ENCODE measurements around the gene UQCC2.
A peak's percentile ranks its signal among the peaks of the same experiment; 100 is the strongest.

The UQCC2 gene

DNA sequence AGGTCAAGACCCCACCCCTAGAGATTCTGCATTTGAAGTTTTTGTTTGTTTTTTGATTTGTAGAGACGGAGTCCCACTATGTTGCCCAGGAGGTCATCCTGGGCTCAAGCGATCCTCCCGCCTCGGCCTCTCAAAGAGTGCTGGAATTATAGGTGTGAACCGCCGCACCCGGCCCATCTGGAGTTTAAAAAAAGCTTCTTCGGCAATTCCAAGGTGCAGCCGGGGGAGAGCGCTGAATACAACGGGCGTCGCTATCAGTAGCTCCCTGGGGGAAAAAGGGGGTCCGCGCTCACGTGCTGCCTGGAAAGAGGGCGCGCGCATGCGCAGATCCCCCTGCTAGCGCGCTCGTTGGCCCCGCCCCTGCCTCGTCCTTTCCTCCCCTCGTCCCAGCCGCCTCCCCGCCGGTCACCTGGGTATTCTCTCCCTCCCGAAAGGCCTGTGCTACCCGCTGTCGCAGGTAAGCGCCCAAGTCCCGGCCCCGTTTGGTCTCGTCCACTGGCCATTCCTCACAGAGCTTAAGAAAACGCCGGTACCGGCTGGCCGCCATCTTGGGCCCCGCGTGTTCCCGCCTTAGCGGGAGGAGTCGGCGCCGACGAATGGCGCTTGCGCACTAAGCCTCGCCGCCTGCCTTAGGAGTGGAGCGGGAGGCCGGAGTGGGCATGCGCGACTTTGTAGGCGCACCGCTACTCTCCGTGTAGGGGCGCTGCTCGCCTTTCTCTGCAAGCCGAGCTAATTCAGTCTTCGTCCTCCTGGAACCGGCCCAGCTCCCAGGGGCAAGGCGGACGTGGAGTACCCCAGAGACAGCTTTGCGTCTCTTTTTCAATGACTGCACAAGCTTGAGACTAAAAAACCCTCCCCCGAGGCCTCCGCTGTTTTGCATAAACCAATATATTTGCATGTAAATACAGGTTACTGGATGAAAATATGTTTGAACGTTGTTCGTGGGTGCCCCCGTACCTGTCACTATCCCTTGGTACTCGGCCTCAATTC, at the start of gene UQCC2:
UQCC2 (minus strand) TSS at position 561 of the 990 bp plus-strand sequence; CDS start at position 547, 14 bp downstream.
- peak within 1 kb of the TSS; percentile 76 to 81 for H3K4me3 ChIP-seq (ENCODE audit: low read depth in 1 of 2, low read length in 2 of 2)
- peaks cover 0 to 5% of the 10 kb centered on the region in 2 donors for H3K36me3 ChIP-seq (ENCODE audit: control insufficient read depth in 1 of 2, insufficient read depth in 2 of 2, low read length in 2 of 2)
- peaks cover 7 to 18% of the 10 kb centered on the region in 2 donors for H3K4me1 ChIP-seq (ENCODE audit: control insufficient read depth in 1 of 2, insufficient read depth in 2 of 2, low read length in 2 of 2)
- no peaks in the 10 kb centered on the region for H3K9me3 ChIP-seq (ENCODE audit: control insufficient read depth in 1 of 2, low read length in 2 of 2)
- no peaks in the 10 kb centered on the region for H3K27me3 ChIP-seq (ENCODE audit: low read depth, low read length)
- peak within 1 kb of the TSS; percentile 92 for H3K27ac ChIP-seq (ENCODE audit: low read length)

- H3K9me3 ChIP-seq (ENCODE audit: control insufficient read depth in 1 of 2, low read length in 2 of 2) = no peaks in the 10 kb centered on the region
- no peaks in the 10 kb centered on the region for H3K36me3 ChIP-seq (ENCODE audit: control insufficient read depth in 1 of 2, insufficient read depth in 2 of 2, low read length in 2 of 2)
- H3K4me1 ChIP-seq (ENCODE audit: control insufficient read depth in 1 of 2, insufficient read depth in 2 of 2, low read length in 2 of 2) = peaks cover 0 to 17% of the 10 kb centered on the region in 2 donors
- no peaks in the 10 kb centered on the region for H3K27me3 ChIP-seq (ENCODE audit: low read depth, low read length)
- no peak overlapping the region for H3K4me3 ChIP-seq (ENCODE audit: low read depth in 1 of 2, low read length in 2 of 2)
- H3K27ac ChIP-seq (ENCODE audit: low read length) = no peak overlapping the region
Measured at GRCh38 chr6:33759887-33760629, 48.6 kb upstream of the UQCC2 start.

GRCh38 chr6:33758815-33759216, 47.3 kb upstream of the UQCC2 start:
- no peak overlapping the region for H3K27ac ChIP-seq (ENCODE audit: low read length)
- H3K27me3 ChIP-seq (ENCODE audit: low read depth, low read length) = no peaks in the 10 kb centered on the region
- H3K4me1 ChIP-seq (ENCODE audit: control insufficient read depth in 1 of 2, insufficient read depth in 2 of 2, low read length in 2 of 2) = peaks cover 0 to 17% of the 10 kb centered on the region in 2 donors
- H3K9me3 ChIP-seq (ENCODE audit: control insufficient read depth in 1 of 2, low read length in 2 of 2) = no peaks in the 10 kb centered on the region
- no peak overlapping the region for H3K4me3 ChIP-seq (ENCODE audit: low read depth in 1 of 2, low read length in 2 of 2)
- H3K36me3 ChIP-seq (ENCODE audit: control insufficient read depth in 1 of 2, insufficient read depth in 2 of 2, low read length in 2 of 2) = no peaks in the 10 kb centered on the region

GRCh38 chr6:33757906-33758305, 46.4 kb upstream of the UQCC2 start:
- no peaks in the 10 kb centered on the region for H3K36me3 ChIP-seq (ENCODE audit: control insufficient read depth in 1 of 2, insufficient read depth in 2 of 2, low read length in 2 of 2)
- no peak overlapping the region for H3K4me3 ChIP-seq (ENCODE audit: low read depth in 1 of 2, low read length in 2 of 2)
- no peak overlapping the region for H3K27ac ChIP-seq (ENCODE audit: low read length)
- H3K9me3 ChIP-seq (ENCODE audit: control insufficient read depth in 1 of 2, low read length in 2 of 2) = no peaks in the 10 kb centered on the region
- H3K4me1 ChIP-seq (ENCODE audit: control insufficient read depth in 1 of 2, insufficient read depth in 2 of 2, low read length in 2 of 2) = peaks cover 0 to 13% of the 10 kb centered on the region in 2 donors
- H3K27me3 ChIP-seq (ENCODE audit: low read depth, low read length) = no peaks in the 10 kb centered on the region

DNA sequence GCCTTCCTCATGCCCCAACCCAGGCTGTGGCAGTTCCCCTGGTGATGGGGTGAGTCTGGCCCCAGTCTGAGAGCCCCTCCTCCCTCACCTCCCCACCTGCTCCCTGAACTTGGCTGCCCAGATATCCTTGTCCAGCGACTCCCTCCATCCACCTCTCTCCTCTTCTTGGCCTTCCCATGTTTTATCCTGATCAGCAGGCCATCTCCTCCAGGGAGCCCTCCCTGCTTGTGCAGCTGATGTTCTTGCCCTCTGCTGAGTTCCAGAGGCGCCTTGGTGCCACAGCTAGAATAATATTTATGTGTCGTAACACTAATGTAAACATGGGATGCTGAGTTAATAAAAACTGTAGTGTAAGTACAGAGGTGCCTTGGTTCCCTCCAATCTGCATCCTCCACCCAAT, 45.6 kb upstream of the UQCC2 start:
- Histone ChIP-seq H3K9me3 (ENCODE audit: control insufficient read depth in 1 of 2, low read length in 2 of 2) (no peaks in the 10 kb centered on the region), H3K27ac (ENCODE audit: low read length) (no peak overlapping the region), H3K27me3 (ENCODE audit: low read depth, low read length) (no peaks in the 10 kb centered on the region)

GRCh38 chr6:33756211-33756954, 44.9 kb upstream of the UQCC2 start:
- H3K9me3 ChIP-seq (ENCODE audit: control insufficient read depth in 1 of 2, low read length in 2 of 2) = no peaks in the 10 kb centered on the region
- H3K27ac ChIP-seq (ENCODE audit: low read length) = no peak overlapping the region
- H3K27me3 ChIP-seq (ENCODE audit: low read depth, low read length) = no peaks in the 10 kb centered on the region
- no peaks in the 10 kb centered on the region for H3K36me3 ChIP-seq (ENCODE audit: control insufficient read depth in 1 of 2, insufficient read depth in 2 of 2, low read length in 2 of 2)
- peaks cover 0 to 4% of the 10 kb centered on the region in 2 donors for H3K4me1 ChIP-seq (ENCODE audit: control insufficient read depth in 1 of 2, insufficient read depth in 2 of 2, low read length in 2 of 2)
- no peak overlapping the region for H3K4me3 ChIP-seq (ENCODE audit: low read depth in 1 of 2, low read length in 2 of 2)

More for the DNA sequence above, 45.6 kb upstream of the UQCC2 start:
- Histone ChIP-seq H3K4me3 (ENCODE audit: low read depth in 1 of 2, low read length in 2 of 2) (no peak overlapping the region), H3K36me3 (ENCODE audit: control insufficient read depth in 1 of 2, insufficient read depth in 2 of 2, low read length in 2 of 2) (no peaks in the 10 kb centered on the region), H3K4me1 (ENCODE audit: control insufficient read depth in 1 of 2, insufficient read depth in 2 of 2, low read length in 2 of 2) (peaks cover 0 to 11% of the 10 kb centered on the region in 2 donors)

- H3K36me3 ChIP-seq (ENCODE audit: control insufficient read depth in 1 of 2, insufficient read depth in 2 of 2, low read length in 2 of 2) = no peaks in the 10 kb centered on the region
- no peak overlapping the region for H3K27ac ChIP-seq (ENCODE audit: low read length)
- no peaks in the 10 kb centered on the region for H3K9me3 ChIP-seq (ENCODE audit: control insufficient read depth in 1 of 2, low read length in 2 of 2)
- no peak overlapping the region for H3K4me3 ChIP-seq (ENCODE audit: low read depth in 1 of 2, low read length in 2 of 2)
- no peaks in the 10 kb centered on the region for H3K27me3 ChIP-seq (ENCODE audit: low read depth, low read length)
- no peaks in the 10 kb centered on the region for H3K4me1 ChIP-seq (ENCODE audit: control insufficient read depth in 1 of 2, insufficient read depth in 2 of 2, low read length in 2 of 2)
Measured at GRCh38 chr6:33755070-33755869, 43.8 kb upstream of the UQCC2 start.

DNA sequence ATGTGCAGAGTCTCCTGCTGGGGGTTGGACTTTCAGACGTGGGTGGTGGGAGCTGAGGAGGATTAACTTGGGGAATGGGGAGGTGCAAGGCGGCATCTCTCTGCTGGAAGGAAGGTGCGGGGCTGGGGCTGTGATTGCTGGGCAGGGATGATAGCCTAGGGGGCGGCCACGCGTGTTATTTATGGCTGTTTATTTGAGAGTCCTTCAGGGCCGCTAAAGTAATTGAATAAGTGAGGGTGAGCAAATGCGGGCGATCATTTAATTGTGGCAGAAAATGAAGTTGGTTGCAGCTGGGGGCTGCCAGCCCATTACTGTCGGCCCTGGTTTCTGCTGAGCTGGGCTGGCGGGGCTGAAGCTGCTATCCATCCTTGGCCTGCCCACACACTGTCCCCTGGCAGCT, 42.7 kb upstream of the UQCC2 start:
- Histone ChIP-seq H3K36me3 (ENCODE audit: control insufficient read depth in 1 of 2, insufficient read depth in 2 of 2, low read length in 2 of 2) (no peaks in the 10 kb centered on the region), H3K4me1 (ENCODE audit: control insufficient read depth in 1 of 2, insufficient read depth in 2 of 2, low read length in 2 of 2) (no peaks in the 10 kb centered on the region), H3K4me3 (ENCODE audit: low read depth in 1 of 2, low read length in 2 of 2) (no peak overlapping the region), H3K27me3 (ENCODE audit: low read depth, low read length) (no peaks in the 10 kb centered on the region), H3K27ac (ENCODE audit: low read length) (no peak overlapping the region), H3K9me3 (ENCODE audit: control insufficient read depth in 1 of 2, low read length in 2 of 2) (no peaks in the 10 kb centered on the region)

DNA sequence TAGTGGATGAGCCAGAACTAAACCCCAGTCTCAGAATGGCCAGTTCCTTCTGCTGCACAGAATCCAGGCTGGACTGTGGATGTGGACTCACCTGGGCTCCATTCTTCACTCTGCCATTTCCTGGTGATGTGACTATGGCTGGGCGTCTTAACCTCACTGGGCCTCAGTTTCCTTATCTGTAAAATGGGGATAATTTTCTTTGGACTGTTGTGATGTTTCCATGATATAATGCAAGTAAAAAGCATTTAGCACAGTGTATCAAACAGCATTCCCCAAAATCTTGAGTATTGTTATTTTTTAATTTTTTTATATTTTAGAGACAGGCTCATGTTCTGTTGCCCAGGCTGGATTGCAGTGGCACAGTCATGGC, 41.1 kb upstream of the UQCC2 start:
- no peaks in the 10 kb centered on the region for H3K27me3 ChIP-seq (ENCODE audit: low read depth, low read length)
- no peaks in the 10 kb centered on the region for H3K9me3 ChIP-seq (ENCODE audit: control insufficient read depth in 1 of 2, low read length in 2 of 2)
- peaks cover 0 to 3% of the 10 kb centered on the region in 2 donors for H3K4me1 ChIP-seq (ENCODE audit: control insufficient read depth in 1 of 2, insufficient read depth in 2 of 2, low read length in 2 of 2)
- no peak overlapping the region for H3K27ac ChIP-seq (ENCODE audit: low read length)
- H3K4me3 ChIP-seq (ENCODE audit: low read depth in 1 of 2, low read length in 2 of 2) = no peak overlapping the region
- H3K36me3 ChIP-seq (ENCODE audit: control insufficient read depth in 1 of 2, insufficient read depth in 2 of 2, low read length in 2 of 2) = no peaks in the 10 kb centered on the region

GRCh38 chr6:33751771-33752645, 40.5 kb upstream of the UQCC2 start:
- Histone ChIP-seq H3K4me1 (ENCODE audit: control insufficient read depth in 1 of 2, insufficient read depth in 2 of 2, low read length in 2 of 2) (peaks cover 0 to 3% of the 10 kb centered on the region in 2 donors), H3K4me3 (ENCODE audit: low read depth in 1 of 2, low read length in 2 of 2) (no peak overlapping the region), H3K27me3 (ENCODE audit: low read depth, low read length) (no peaks in the 10 kb centered on the region), H3K9me3 (ENCODE audit: control insufficient read depth in 1 of 2, low read length in 2 of 2) (no peaks in the 10 kb centered on the region), H3K27ac (ENCODE audit: low read length) (no peak overlapping the region), H3K36me3 (ENCODE audit: control insufficient read depth in 1 of 2, insufficient read depth in 2 of 2, low read length in 2 of 2) (no peaks in the 10 kb centered on the region)

All from muscle layer of duodenum (tissue), 2 donors.